Stimulated activated CD4-positive, alpha-beta T cell treated with anti-CD3 and anti-CD28 coated beads, Interleukin-4, amount 100 ng/mL, for 48 hours (primary cell): ENCODE results near the gene UVRAG.
A peak's percentile ranks its signal among the peaks of the same experiment; 100 is the strongest.

ENCODE experiments used
- DNase-seq, 2 donors: peaks; one replicate each; pipeline ENCODE4 v3.0.0-alpha.2; 2020; ENCODE audit warnings: low read depth in 2 of 2

UVRAG gene

DNA sequence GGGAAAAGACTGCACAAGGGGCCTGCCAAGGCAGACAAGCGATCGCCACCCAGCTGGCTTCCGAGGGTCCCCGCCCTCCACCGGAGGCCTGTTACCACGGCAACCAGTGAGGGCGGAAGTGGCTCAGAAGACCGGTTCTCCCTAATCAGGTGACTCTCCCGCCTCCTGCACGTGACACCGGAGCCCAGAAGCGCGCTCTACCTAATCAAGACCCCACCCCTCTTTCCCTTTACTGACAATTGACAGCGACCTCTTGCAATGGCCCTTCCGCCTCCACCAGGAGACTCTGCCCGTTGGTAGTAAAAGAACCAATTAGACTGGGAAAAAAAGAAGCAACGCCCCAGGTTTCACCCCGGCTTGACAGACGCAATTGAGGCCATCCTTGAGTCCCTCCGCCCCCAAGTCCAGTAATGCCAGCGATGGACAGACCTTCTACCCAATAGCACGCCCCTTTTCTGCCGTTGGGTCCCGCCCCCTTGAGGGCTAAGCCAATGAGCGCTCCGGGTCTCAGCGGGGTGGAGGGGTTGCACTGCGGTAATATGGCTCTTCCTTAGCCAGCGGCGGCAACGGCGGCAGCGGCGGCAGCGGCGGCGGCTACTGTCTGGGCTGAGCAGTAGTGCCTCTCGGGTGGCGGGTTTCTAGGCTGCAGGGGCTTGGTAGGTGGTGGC is at the start of gene UVRAG:
TSS of gene UVRAG (plus strand) at position 534 of the 668 bp plus-strand sequence. CDS start 198 bp downstream, outside the sequence.
- DNase-seq: peak; percentile 95 to 96

DNA sequence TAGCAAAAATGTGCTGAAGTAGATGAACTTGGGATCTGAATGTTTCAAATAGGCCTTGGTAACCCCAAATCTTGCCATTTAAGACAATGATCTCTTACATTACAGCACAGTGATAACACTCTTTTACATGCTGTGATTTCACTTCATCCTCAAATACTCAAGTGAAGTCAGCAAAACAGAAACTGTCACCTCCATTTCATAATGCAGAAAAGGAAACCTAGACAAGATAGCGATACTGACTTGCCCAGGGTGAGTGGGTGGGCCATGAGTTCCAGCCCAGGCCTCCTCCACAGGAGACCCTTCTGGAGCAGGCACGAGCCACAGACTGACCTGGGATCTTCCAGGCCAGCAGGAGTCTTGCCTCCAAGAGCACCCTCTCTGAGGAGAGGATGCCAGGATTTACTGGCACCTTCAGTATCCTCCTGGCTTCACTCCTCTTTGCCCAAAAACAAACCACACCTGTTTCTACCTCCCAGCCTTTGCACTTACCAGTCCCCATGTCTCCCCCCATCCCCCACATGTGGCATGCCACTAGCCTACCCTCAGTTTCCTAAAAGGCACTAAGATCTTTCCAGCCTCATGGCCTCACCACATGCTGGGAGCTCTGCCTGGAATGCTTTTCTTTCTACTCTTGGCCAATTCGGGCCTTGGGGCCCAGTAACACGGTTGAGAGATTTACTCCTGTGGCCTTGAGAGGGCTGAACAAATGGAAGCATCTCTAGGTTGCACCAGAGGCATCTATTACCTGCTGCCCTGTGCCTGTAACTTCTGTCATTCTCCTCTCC is 48.4 kb upstream of the UVRAG start:
- no peak for DNase-seq

DNA sequence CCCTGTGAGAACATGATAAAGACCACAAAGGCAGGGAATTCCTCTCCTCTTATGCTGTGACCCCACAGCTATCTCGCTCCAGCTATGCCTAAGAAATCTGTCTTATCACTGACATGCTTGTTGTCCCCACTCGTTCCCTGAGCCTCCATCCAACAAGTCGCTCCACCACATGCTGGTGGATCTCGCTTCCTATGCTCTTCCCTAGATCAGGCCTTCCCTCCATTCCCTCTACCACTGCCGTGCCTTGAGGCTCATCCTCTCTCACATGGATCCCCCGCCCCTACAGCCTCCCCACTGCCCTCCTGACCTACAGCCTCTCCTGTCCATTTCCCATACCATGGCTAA is 47.8 kb upstream of the UVRAG start:
- DNase-seq: no peak

DNA sequence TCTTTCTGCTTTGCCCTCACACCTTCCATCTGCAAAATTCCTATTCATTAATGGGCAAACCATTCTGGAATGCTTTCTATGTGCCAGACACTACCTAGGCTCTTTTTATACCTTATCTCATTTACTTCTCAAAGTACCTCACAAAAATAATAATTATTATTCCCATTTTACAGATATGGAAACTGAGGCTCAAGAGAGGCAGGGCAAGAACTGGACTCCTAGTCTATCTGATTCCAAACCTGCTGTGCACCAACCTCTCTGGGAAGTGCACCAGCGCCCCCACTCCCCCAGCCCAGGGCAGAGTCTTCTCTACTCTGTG is 47.3 kb upstream of the UVRAG start:
- no peak for DNase-seq

DNA sequence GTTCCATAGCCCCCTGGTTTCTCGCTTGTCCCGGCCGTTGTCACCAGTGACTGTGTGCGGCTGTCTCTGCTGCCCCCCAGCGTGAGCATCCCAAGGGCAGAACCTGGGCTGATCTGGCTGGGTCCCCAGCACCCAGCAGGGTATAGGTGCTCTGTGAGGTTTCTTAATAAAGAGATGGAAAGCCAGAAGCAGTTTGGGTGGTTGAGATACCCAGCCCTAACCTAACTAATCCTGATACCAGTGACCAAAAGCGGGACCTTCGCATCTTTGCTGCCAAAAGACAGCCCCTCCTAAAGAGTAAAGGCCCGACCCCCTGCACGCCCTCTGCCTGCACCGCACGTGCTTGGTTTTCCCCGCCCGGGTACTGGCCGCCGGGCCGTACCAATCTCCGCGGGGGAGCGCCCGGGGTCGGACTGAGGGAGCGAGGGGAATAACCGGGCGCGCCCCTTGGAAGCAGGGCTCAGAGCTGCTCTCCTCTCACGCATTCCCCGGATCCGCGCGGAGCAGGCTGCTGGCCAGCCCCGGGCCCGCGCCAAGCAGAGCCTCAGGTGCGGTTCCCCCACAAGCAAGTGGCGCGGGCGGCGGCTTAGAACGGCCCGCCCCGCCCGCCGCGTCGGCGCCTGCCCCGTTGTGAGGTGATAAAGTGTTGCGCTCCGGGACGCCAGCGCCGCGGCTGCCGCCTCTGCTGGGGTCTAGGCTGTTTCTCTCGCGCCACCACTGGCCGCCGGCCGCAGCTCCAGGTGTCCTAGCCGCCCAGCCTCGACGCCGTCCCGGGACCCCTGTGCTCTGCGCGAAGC is 46.7 kb upstream of the UVRAG start, which contains the start of gene DGAT2:
TSS of gene DGAT2 (plus strand) at position 667 of the 797 bp plus-strand sequence. CDS start 214 bp downstream, outside the sequence.
- peak; percentile 66 to 67 for DNase-seq

DNA sequence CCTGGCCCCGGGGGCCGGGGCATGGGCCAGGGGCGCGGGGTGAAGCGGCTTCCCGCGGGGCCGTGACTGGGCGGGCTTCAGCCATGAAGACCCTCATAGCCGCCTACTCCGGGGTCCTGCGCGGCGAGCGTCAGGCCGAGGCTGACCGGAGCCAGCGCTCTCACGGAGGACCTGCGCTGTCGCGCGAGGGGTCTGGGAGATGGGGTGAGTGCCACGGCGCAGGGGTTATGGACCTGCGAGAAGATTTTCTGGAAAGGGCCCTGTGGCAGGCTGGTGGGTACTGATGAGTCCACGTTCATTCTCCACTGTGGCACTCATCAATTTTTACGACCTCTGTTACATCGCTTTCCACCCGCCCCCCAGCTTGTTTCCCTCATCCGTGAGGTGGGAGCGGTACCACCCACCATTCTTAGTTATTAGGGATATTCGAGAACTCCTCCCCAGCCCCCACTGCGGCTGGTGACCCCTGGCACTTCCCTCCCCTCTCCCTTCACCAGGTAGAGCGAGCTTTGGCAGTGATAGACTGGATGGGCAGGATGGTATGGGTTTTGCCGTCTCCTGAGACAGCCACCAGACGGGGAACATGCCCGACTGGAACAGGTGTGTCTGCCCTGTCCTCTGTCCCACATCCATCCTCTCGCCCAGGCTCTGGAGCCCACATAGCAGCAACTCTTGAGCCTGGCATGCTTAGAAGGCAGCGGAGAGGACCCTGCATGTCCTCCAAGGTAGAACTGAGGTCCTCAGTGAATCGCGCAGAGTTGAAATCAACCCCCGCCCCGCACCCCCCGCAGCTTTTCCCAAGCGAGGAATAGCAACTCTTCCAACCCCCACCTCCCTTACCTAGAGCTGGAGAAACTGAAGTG is 45.9 kb upstream of the UVRAG start:
- no peak for DNase-seq

DNA sequence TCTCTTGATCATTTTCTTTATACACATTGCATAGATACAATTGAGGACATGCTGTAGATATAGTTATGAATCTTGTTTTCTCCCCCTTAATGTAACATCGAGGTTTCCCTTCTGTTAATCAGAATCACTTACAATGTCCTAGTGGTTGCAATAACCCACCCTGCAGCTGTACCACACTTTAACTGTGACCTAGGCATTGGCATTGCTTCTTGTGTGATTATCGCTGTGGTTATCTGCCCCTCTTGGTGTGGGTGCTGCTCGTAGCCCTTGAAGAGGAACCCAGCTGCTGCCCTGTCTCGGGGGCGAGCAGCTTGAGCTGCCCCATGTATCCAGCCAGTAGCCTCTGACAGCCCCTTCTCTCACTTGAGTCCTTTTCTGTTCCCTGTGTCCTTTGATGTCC is 44.9 kb upstream of the UVRAG start:
- no peak for DNase-seq

DNA sequence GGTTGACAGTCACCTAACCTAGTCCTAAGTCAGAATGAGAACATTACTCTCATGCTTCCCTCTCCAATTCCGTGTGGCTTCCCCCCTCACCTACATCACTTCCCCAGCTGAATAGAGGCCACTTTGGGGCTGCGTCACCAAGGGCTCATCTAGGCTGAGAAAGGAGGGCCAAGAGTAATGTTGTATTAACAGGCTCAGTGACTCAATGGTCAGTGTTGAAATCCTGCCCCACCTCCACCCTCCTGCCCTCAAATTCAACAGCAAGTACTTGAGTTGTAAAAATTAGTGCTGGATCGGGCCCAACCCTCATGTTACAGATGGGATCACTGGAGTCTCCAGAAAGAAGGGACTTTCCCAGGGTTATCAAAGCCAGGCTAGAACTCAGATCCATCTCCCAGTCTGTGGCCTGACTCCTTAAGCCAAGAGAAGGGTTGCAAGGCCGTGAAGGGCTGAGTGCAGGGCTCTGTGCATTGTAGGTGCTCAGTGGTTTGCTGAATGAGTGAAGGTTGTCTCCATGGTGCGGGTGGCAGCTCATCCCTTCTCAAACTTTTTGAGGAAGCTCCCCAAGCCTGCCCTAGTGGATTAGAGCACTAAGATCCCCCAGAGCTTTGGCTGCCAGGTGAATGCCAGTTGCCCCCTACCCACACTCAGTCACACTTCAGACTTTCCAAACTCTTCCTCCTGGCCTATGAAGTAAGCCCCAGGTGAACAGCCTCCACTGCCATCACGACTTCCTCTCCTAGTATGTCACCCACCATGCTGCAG is 43.2 kb upstream of the UVRAG start:
- no peak for DNase-seq

DNA sequence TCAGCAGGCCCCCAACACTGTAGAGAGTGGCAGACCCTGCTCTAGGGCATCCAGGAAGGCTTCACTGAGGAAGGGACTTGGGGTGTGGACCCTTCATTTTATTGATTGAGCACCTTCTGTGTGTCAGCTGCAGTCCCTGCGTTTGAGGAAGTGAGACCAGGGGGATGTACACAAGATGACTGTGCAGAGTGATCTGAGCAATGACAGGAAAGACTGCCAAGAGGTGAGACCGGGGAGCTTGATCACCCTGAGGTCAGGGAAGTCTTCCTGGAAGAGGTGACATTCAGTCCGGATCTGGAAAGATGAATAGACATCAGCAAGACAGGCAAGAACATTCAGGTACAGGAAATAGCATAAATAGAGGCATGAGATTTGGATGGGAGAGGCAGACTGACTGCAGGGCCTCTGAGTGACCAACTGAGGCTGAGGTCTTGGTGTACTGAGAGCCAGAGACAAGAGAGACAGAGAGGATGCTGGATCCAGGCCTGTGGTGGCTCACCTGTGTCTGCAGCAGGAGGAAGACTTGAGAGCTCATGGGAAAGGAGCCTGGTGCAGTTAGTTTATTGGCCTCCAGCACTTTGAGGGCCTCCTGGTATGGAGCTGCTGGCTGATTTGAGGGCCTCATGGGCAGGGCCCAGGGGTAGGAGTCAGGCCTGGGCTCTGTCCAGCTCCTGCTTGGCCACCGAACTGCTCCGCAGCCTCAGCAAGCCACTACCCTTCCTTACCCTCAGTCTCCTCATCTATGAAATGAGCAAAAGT is 41.2 kb upstream of the UVRAG start:
- no peak for DNase-seq

DNA sequence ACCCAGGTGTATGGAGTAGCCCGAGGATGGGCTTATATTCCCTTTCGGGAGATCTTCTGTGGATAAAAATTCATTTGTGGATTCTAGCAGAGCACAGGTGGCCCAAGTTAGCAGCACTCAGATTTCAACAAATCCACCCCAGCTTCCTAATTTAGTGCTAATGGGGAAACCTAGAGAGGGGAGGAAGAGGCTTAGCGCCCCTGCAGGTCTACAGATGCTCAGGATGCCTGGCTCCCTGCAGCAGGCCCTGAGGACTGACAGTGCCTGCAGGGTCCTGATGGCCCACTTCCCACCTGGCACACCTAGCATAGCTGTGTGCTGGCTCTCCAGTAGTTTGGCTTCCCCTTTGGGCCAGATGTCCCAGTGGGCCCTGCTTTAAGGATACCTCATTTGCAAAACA is 40.0 kb upstream of the UVRAG start:
- DNase-seq: no peak

DNA sequence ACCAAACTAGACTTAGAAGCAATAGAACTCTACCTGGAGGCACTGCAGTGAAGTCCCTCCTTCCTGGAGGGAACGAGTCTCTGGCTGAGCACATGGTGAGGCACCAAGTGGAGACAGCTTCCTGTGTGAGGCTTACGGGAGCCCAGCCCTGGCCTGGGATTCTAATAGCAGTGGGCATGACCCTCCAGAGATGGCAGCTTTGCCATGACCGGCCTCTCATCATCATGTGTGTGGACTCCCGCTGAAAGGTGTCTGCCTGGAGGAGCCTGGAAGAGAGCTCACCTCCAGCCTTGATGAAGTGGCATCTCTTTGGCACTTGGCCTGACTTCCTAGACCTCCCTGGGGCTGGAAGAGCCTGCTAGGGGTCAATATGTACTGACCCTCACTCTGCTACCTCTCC is 38.5 kb upstream of the UVRAG start:
- DNase-seq: no peak

DNA sequence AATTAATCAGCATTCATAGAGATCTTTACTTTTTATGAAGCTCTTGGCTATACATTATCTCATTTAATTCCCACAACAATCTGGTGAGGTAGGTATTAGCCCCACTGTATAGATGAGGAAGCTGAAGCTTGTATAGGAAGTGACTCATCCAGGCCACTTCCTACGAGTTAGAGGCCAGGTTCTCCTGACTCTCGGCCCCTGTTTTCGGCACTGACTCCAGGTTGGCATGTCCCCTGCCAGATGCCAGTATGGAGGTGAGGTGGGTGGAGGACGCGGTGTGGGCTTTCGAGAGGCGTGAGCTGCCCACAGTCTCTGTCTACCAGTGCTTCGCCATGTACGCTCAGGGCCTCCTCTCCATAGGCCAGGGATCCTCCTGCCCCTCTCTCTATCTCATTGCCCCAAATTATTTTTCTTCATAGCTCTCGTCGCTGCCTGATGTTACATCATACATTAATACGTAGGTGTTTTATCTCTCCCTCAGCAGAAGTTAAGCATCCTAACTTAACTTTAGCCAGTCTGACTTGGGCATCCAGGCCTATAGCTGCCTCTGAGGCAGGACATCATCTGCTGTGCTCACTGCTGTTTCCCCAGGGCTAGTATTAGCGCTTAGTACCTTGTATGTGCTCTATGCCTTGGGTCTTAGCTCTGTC is 37.4 kb upstream of the UVRAG start:
- DNase-seq: no peak

DNA sequence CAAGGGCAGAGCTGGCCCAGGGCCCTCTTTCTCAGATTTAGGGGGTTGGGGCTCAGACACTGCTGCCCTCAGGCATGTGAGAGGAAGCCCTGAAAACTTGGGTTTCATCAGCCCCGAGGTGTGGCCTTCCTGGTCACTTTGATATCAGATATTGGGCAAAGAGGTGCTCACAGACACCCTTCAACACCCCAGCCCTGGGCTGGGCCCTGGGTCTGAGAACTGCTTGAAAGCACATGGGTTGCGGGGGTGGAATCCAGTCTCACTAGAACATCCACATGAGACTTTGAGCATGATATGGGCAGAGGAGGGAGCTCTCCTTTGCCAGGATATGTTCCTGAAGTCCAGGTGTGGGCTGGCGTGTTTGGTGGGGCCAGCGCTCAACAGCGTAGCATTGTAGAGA is 36.0 kb upstream of the UVRAG start:
- no peak for DNase-seq

DNA sequence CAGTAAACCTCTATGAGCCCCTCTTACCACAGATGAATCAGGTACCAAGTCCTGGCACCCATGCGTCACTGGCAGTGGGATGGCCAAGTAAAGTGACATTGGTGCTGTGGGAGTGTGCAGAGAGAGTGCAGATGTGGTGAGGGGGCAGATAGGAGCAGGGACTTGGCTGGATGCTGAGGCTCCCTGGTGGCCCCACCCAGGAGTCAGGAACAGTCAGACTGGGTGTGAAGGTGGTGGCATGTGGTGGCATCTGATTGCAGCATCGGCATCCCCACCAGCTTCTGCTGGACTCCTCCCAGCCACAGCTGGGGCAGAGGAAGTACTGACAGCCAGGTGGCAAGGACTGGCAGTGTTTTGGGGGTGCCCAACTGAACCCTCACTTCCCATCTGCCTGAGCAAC is 35.0 kb upstream of the UVRAG start:
- DNase-seq: no peak

DNA sequence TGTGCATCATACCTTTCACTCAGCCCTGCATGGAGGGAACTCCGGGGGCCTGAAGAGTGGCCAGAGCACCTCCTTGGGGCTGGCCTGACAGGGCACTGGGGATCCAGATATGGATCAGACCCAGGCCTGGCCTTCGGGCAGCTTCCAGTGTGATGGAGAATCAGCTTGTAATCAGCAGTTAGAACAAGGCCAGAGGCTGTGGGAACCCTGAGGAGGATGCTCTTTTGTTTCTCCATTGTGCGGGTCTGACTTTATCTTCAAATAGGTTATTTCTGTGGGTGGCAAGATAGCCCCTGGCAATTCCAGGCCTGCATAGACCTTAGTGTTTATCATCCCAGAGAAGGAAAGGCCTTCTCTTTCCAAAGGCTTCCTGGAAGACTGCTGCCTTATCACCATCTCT is 34.1 kb upstream of the UVRAG start:
- DNase-seq: no peak

DNA sequence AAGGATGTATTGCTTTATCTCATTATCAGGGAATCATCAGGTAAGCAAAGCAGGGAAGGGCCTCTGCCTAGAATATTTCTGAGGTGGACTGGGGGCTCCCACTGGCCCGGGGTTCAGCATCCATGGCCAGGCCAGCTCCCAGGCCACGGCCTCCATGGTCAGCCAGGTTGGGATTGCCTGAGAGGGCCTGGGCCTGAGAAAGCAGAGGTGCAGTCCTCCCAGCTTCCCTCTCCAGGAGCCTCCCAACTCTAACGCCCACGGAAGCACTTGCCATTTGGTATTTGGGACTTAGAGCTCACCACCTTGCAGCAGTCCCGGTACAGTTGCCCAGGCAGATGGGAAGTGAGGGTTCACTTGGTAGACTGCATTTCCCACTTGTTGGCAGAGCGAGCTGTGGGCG is 33.7 kb upstream of the UVRAG start:
- no peak for DNase-seq

DNA sequence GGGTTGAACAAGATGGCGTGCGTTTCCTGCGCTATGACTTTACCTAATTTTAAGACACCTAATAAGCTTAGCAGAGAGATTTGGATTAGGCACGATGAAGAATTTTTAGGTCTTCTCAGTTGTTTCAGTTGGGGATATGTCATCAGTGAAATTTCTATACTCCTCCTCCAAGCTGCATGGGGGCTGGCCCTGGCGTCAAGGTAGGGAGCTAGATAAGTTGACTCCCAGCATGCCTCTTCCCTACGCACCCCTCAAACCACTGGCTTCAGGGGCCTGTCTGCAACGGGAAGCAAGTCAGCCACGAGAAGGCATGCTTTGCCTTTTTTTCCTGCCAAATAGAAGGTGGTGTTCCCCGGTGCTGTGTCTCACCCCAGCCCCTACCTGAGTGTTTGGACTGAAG is 33.2 kb upstream of the UVRAG start:
- no peak for DNase-seq

DNA sequence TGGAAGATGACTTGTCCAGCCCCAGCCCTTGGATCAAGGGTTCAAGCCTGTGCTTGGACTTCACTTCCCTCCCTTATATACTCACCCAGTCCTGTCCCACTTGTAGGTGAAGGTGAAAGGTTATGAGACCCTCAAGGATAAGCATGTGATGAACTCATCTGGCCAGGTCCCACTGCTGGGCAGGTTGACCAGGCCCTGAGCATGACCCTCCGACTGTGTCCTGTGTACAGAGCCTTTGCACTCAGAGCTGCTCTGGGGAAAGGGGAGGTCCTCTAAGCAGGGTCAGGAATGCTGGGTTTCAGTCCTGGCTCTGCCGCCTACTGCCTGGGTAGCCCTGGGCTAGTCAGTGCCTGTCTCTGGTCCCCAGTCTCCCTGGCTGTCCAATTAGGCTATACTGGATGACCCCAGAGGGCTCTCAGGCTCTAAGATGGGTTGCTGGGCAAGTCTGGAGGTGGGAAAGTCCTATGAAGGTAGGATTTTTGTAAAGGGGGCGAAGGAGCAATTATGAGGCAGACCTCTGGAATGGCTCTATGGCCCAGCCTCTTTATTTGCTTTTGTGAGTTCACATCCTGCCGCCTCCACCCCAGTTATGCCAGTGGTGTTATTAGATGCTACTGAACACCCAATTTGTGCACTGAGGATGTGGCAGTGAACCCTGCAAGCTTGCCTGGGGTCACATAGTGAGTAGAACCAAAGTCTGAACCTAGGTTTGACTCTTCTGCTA is 32.3 kb upstream of the UVRAG start:
- DNase-seq: no peak

DNA sequence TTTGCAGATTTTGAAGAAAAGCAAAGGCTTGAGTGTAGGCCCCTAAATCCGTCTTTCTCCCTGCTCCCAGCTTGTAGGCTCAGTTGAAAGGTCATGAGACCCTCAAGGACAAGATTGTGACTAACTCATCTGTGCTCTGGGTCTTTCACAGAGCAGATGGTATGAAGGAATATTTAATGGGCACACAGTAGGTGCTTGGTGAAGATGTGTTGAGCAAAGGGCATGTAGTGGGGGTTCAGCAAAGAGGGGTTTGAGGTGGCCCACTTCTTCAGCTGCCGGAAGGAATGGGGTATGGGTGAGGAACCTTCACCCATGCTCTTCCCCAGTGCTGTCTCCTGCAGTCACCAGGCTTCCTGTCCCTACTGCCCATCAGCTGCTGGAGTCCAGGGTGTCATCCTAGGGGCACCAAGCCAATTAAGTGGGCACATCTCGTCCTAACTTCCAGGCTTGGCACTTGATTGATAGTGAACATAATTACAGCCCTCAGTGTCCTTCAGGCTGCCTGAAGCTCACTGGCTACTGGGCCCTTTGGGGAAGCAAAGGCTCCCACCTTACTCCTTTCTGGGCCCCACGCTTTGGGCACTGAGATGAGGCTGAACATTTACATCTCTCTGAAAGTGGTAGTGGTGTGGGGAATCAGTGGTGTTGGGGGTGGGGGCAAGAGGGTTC is 31.5 kb upstream of the UVRAG start:
- DNase-seq: no peak
